Neural progenitor cell (in vitro differentiated cells): ENCODE measurements around the gene GPRC5D.

ENCODE experiments used
- EZH2 ChIP-seq: fragments of 200-600 bp; sonication (generic); IDR thresholded peaks from 2 replicates; pipeline ENCODE4 v1.6.1; 2017; ENCODE audit warnings: antibody characterized with exemption, mild to moderate bottlenecking, moderate library complexity
- TF ChIP-seq, protein P1 (sequence below): fragments of 200-600 bp; sonication (generic); IDR thresholded peaks from 2 replicates; pipeline ENCODE4 v1.5.1; 2017; ENCODE audit warnings: antibody characterized with exemption, mild to moderate bottlenecking

GRCh38 chr12:12926571-12927071 is 25.3 kb downstream of the GPRC5D start:
- no peak for TF ChIP-seq EZH2
- TF ChIP-seq, protein P1, sequence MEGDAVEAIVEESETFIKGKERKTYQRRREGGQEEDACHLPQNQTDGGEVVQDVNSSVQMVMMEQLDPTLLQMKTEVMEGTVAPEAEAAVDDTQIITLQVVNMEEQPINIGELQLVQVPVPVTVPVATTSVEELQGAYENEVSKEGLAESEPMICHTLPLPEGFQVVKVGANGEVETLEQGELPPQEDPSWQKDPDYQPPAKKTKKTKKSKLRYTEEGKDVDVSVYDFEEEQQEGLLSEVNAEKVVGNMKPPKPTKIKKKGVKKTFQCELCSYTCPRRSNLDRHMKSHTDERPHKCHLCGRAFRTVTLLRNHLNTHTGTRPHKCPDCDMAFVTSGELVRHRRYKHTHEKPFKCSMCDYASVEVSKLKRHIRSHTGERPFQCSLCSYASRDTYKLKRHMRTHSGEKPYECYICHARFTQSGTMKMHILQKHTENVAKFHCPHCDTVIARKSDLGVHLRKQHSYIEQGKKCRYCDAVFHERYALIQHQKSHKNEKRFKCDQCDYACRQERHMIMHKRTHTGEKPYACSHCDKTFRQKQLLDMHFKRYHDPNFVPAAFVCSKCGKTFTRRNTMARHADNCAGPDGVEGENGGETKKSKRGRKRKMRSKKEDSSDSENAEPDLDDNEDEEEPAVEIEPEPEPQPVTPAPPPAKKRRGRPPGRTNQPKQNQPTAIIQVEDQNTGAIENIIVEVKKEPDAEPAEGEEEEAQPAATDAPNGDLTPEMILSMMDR = no peak
